Caki2 (cell line): ENCODE data around the gene MXD4. TPM values are rescaled to one million over a fixed set of nuclear protein-coding genes. Genes with fewer than 3 reads are reported as not detected.

Source experiments
- DNase-seq: peaks from one replicate; pipeline ENCODE4 v3.0.0-alpha.2; 2015; ENCODE audit warnings: low read depth
- in situ Hi-C: cut with HindIII; loops from 2 replicates; pipeline ENCODE4 v1.10.0; 2016; ENCODE audit warnings: low sequenced_read_pairs, low pct_unique_long_range_greater_than_20kb, mixed read lengths
- total RNA-seq: library from RNA; depleted of rRNA; stranded (reverse); fragments of >200 nt; shearing (Covaris generic); gene quantifications from 2 replicates; pipeline ENCODE4 v1.2.3, GENCODE V29; 2014; ENCODE audit warnings: low replicate concordance

MXD4 gene
- total RNA-seq, 1 experiment from 2014 or later, result 20.3 TPM

GRCh38 chr4:2295900-2296442 lies 34.1 kb upstream of the MXD4 start:
- in situ Hi-C loops, result no loop called here
- no peak for DNase-seq

- in situ Hi-C loops, result no loop called here
- DNase-seq, result no peak
Observed at GRCh38 chr4:2295500-2295899, 33.6 kb upstream of the MXD4 start.

- in situ Hi-C loops, result no loop called here
Observed at GRCh38 chr4:2292646-2293108, 30.8 kb upstream of the MXD4 start.

GRCh38 chr4:2291705-2292645 lies 30.1 kb upstream of the MXD4 start:
- no peak for DNase-seq
- in situ Hi-C loops, result no loop called here

More at GRCh38 chr4:2292646-2293108, 30.8 kb upstream of the MXD4 start:
- no peak for DNase-seq

- DNase-seq, result no peak
- in situ Hi-C loops, result no loop called here
Observed at GRCh38 chr4:2290974-2291704, 29.2 kb upstream of the MXD4 start.

- in situ Hi-C loops, result no loop called here
- DNase-seq, result no peak
Observed at GRCh38 chr4:2290488-2290887, 28.6 kb upstream of the MXD4 start.

- in situ Hi-C loops, result no loop called here
- DNase-seq, result no peak
Observed at GRCh38 chr4:2289955-2290333, 28.0 kb upstream of the MXD4 start.

- DNase-seq, result no peak
- in situ Hi-C loops, result no loop called here
Observed at GRCh38 chr4:2289311-2289954, 27.5 kb upstream of the MXD4 start.

GRCh38 chr4:2288051-2288541 lies 26.2 kb upstream of the MXD4 start:
- no peak for DNase-seq
- in situ Hi-C loops, result no loop called here

GRCh38 chr4:2287594-2287915 lies 25.6 kb upstream of the MXD4 start:
- in situ Hi-C loops, result no loop called here
- no peak for DNase-seq

GRCh38 chr4:2286904-2287593 lies 25.1 kb upstream of the MXD4 start:
- in situ Hi-C loops, result no loop called here
- no peak for DNase-seq

GRCh38 chr4:2285613-2286381 lies 23.9 kb upstream of the MXD4 start:
- in situ Hi-C loops, result no loop called here

GRCh38 chr4:2284934-2285612 lies 23.2 kb upstream of the MXD4 start:
- DNase-seq, result peak; percentile 38
- in situ Hi-C loops, result no loop called here

More at GRCh38 chr4:2285613-2286381, 23.9 kb upstream of the MXD4 start:
- no peak for DNase-seq

- no peak for DNase-seq
- in situ Hi-C loops, result no loop called here
Observed at GRCh38 chr4:2284161-2284933, 22.4 kb upstream of the MXD4 start.

GRCh38 chr4:2283199-2283711 lies 21.3 kb upstream of the MXD4 start:
- DNase-seq, result no peak

More at GRCh38 chr4:2283199-2283711, 21.3 kb upstream of the MXD4 start:
- in situ Hi-C loops, result no loop called here
